Measurements from ENCODE around the gene DPP9. TPM values are rescaled to one million over a fixed set of nuclear protein-coding genes. Genes with fewer than 3 reads are reported as not detected.
A peak's percentile ranks its signal among the peaks of the same experiment; 100 is the strongest.

DPP9 gene
- total and polyA plus RNA-seq, 7 donors, result 27.6 to 90.6 (median 36.9) TPM

GRCh38 chr19:4636761-4637160, 86.9 kb downstream of the DPP9 start:
- Histone ChIP-seq H3K4me3 (peak overlapping the region in 2 of 4 donors; percentile 54 to 55), H3K9me3 (no peaks in the 10 kb centered on the region), H3K27me3 (no peaks in the 10 kb centered on the region), H3K27ac (peak overlapping the region in 3 of 4 donors; percentile 72 to 74 (median 73)), H3K36me3 (no peaks in the 10 kb centered on the region), H3K4me1 (peaks cover 0 to 46% (median 41%) of the 10 kb centered on the region in 4 donors)
- intact Hi-C loops (cut with DNase I), result loop anchor here (1.0 to 5.0 kb wide), 6 partner anchors 34 to 234 kb away; partner anchors contain the start of genes CHAF1A, DPP9, MYDGF and PLIN4
- TF ChIP-seq CTCF (IDR thresholded peaks at IDR 0.05) (no peak), POLR2A (IDR thresholded peaks at IDR 0.05) (no peak), POLR2AphosphoS5 (IDR thresholded peaks at IDR 0.05) (no peak), EP300 (IDR thresholded peaks at IDR 0.05) (no peak)
- WGBS, 2 donors, result 55 to 70% methylated on average over 8 of the region's 8 CpGs
- no peak for DNase-seq

DNA sequence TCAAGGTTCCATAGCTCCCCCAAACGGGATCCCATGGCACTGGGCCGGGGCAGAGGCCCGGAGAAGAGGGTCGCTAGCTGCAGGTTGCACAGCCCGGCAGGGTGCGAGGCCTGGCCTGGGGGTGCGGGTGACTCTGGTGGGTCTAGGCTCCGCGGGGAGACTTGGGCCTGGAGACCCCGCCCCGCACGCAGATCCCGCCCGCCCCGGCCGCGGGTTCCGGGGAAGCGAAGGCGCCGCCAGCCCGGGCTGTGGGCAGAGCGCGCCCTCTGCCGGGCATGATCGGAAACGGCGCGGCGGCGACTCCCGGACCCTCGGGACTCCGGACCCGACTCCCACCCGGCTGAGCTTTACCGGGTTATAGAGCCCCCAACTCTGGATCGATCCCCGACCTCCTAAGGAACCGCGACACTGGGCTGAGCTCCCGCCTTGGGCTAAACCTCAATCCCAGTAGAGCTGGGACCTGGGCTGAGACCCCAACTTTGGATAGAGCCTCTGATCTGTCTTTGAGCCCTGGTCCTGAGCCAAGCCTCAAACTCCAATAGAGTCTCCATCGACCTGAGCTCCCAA, 87.4 kb downstream of the DPP9 start:
- Histone ChIP-seq H3K36me3 (no peaks in the 10 kb centered on the region), H3K4me1 (peaks cover 0 to 40% (median 38%) of the 10 kb centered on the region in 4 donors), H3K4me3 (peak overlapping the region; percentile 35 to 55 (median 52)), H3K27me3 (no peaks in the 10 kb centered on the region), H3K27ac (peak overlapping the region in 3 of 4 donors; percentile 72 to 74 (median 73)), H3K9me3 (no peaks in the 10 kb centered on the region)
- intact Hi-C loops (cut with DNase I), result loop anchor here (1.0 to 5.0 kb wide), 6 partner anchors 34 to 234 kb away; partner anchors contain the start of genes CHAF1A, DPP9, MYDGF and PLIN4
- WGBS, 2 donors, result 1% methylated on average over 43 of the region's 43 CpGs
- TF ChIP-seq POLR2AphosphoS5 (IDR thresholded peaks at IDR 0.05), result peak in 1 of 4 donors; percentile 32
- peak; percentile 77 to 99 (median 86) for TF ChIP-seq CTCF (IDR thresholded peaks at IDR 0.05)
- TF ChIP-seq POLR2A (IDR thresholded peaks at IDR 0.05), result no peak
- DNase-seq, result peak; percentile 81

- Histone ChIP-seq H3K36me3 (no peaks in the 10 kb centered on the region), H3K4me3 (peak overlapping the region; percentile 35 to 55 (median 52)), H3K9me3 (no peaks in the 10 kb centered on the region), H3K27ac (peak overlapping the region in 3 of 4 donors; percentile 72 to 74 (median 73)), H3K4me1 (peaks cover 0 to 35% (median 33%) of the 10 kb centered on the region in 4 donors), H3K27me3 (no peaks in the 10 kb centered on the region)
- TF ChIP-seq CTCF (IDR thresholded peaks at IDR 0.05), result no peak
- TF ChIP-seq POLR2A (IDR thresholded peaks at IDR 0.05), result no peak
- TF ChIP-seq POLR2AphosphoS5 (IDR thresholded peaks at IDR 0.05), result no peak
- TF ChIP-seq EP300 (IDR thresholded peaks at IDR 0.05), result no peak
- no peak for DNase-seq
- intact Hi-C loops (cut with DNase I), result loop anchor here (1.0 to 5.0 kb wide), 6 partner anchors 35 to 233 kb away; partner anchors contain the start of genes CHAF1A, DPP9, MYDGF and PLIN4
- WGBS, 2 donors, result 24 to 38% methylated on average over 13 of the region's 13 CpGs
Observed at GRCh38 chr19:4635754-4636116, 87.9 kb downstream of the DPP9 start.

DNA sequence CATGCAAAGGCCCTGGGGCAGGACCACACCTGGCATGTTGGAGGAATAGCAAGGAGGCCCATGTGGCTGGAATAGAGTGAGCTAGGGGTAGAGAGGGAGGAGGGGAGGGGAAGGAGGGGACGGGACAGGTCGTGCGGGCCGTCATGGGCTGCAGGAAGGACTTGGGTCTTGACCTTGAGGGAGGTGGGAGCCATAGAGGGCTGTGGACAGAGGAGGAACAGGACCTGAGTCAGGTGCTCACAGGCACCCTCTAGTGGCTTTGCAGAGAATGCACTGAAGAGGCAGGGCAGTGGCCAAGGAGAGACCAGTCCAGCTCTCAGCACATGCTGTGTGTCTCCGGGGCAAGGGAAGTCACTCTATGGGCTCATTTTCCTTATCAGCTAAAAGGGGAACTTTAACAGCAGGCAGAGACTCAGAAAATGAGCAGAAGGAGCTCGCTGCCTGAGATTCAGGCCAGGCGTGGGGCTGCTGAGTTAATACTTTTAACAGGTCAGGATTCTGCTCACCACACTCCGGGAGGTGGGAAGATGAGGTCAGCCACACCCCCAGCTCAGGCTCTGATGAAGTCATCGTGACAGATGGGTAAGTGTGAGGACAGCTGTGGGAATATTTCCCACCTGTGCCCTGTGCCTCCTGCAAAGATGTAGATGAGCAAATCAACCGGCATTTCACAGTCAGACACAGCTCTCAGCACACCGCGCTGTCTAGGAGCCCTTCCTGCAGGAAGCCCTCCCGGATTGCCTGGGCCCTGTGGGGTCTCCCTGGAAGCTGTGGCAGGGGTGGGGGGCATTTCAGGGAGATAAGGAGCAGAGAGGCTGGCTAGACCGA, 90.3 kb downstream of the DPP9 start:
- TF ChIP-seq POLR2A (IDR thresholded peaks at IDR 0.05) (no peak), POLR2AphosphoS5 (IDR thresholded peaks at IDR 0.05) (no peak), EP300 (IDR thresholded peaks at IDR 0.05) (no peak), CTCF (IDR thresholded peaks at IDR 0.05) (peak; percentile 26 to 58 (median 44))
- Histone ChIP-seq H3K4me3 (no peak overlapping the region), H3K36me3 (no peaks in the 10 kb centered on the region), H3K27me3 (no peaks in the 10 kb centered on the region), H3K9me3 (no peaks in the 10 kb centered on the region), H3K27ac (peak overlapping the region in 2 of 4 donors; percentile 73 to 74), H3K4me1 (peaks cover 0 to 23% (median 19%) of the 10 kb centered on the region in 4 donors)
- peak; percentile 79 for DNase-seq
- WGBS, 2 donors, result 32 to 44% methylated on average over 14 of the region's 14 CpGs
- intact Hi-C loops (cut with DNase I), result no loop called here

Small RNA genes within 50 kb of the gene (small RNA-seq; reads per million reads assigned to genes)
- gene MIR7-3, result 0 reads per million in 3 donors

Other genes starting within 250 kb of the DPP9 start
- gene PLIN4, start 205.4 kb downstream of the DPP9 start, total RNA-seq, result 10 to 100 TPM; 41.3 to 71.7 (median 55.9) TPM
- gene PLIN4, start 205.4 kb downstream of the DPP9 start, polyA plus RNA-seq, result 10 to 100 TPM in 1 of 3 donors, 1 to 10 TPM in 1, under 1 TPM in 1; 0.69 to 22.3 (median 1.8) TPM
- 10 to 100 TPM in 1 of 4 donors, 1 to 10 TPM in 3; 2.5 to 10.0 (median 4.2) TPM for gene PLIN5, start 188.6 kb downstream of the DPP9 start, total RNA-seq
- gene PLIN5, start 188.6 kb downstream of the DPP9 start, polyA plus RNA-seq, result 1 to 10 TPM in 2 of 3 donors, under 1 TPM in 1; 0.69 to 3.1 (median 2.4) TPM
- gene LRG1, start 183.8 kb downstream of the DPP9 start, total RNA-seq, result 1 to 10 TPM in 1 of 4 donors, under 1 TPM in 2, not detected in 1; 0.36 to 2.3 (median 0.49) TPM
- gene LRG1, start 183.8 kb downstream of the DPP9 start, polyA plus RNA-seq, result 10 to 100 TPM in 1 of 3 donors, 1 to 10 TPM in 2; 2.4 to 21.0 (median 3.7) TPM
- 1 to 10 TPM; 1.1 to 5.7 (median 1.6) TPM for gene SEMA6B, start 164.2 kb downstream of the DPP9 start, total RNA-seq
- 10 to 100 TPM in 1 of 3 donors, 1 to 10 TPM in 1, under 1 TPM in 1; 0.60 to 16.9 (median 4.7) TPM for gene SEMA6B, start 164.2 kb downstream of the DPP9 start, polyA plus RNA-seq
- 10 to 100 TPM; 18.9 to 25.2 (median 20.0) TPM for gene TNFAIP8L1, start 84.3 kb downstream of the DPP9 start, total RNA-seq
- gene TNFAIP8L1, start 84.3 kb downstream of the DPP9 start, polyA plus RNA-seq, result 10 to 100 TPM in 1 of 3 donors, 1 to 10 TPM in 2; 3.7 to 17.1 (median 4.8) TPM
- 10 to 100 TPM; 25.7 to 37.4 (median 34.0) TPM for gene MYDGF, start 53.5 kb downstream of the DPP9 start, total RNA-seq
- 100 to 1,000 TPM in 1 of 3 donors, 10 to 100 TPM in 2; 34.2 to 200 (median 55.3) TPM for gene MYDGF, start 53.5 kb downstream of the DPP9 start, polyA plus RNA-seq
- 10 to 100 TPM; 10.2 to 12.9 (median 11.8) TPM for gene FEM1A, start 67.9 kb upstream of the DPP9 start, total RNA-seq
- 1 to 10 TPM; 3.0 to 6.9 (median 5.3) TPM for gene FEM1A, start 67.9 kb upstream of the DPP9 start, polyA plus RNA-seq
- 1 to 10 TPM; 3.9 to 5.3 (median 4.6) TPM for gene TICAM1, start 107.9 kb upstream of the DPP9 start, total RNA-seq
- 10 to 100 TPM; 17.4 to 49.0 (median 20.8) TPM for gene TICAM1, start 107.9 kb upstream of the DPP9 start, polyA plus RNA-seq
- 10 to 100 TPM; 20.3 to 34.2 (median 26.7) TPM for gene PLIN3, start 143.8 kb upstream of the DPP9 start, total RNA-seq
- 100 to 1,000 TPM; 111 to 191 (median 112) TPM for gene PLIN3, start 143.8 kb upstream of the DPP9 start, polyA plus RNA-seq
- gene ARRDC5, start 179.1 kb upstream of the DPP9 start, total RNA-seq, result 1 to 10 TPM in 1 of 4 donors, under 1 TPM in 1, not detected in 2; 0.27 to 1.1 TPM
- 1 to 10 TPM in 1 of 3 donors, under 1 TPM in 1, not detected in 1; 0.60 to 1.1 TPM for gene ARRDC5, start 179.1 kb upstream of the DPP9 start, polyA plus RNA-seq
- 1 to 10 TPM in 3 of 4 donors, under 1 TPM in 1; 0.36 to 1.7 (median 1.4) TPM for gene UHRF1, start 185.7 kb upstream of the DPP9 start, total RNA-seq
- 10 to 100 TPM in 1 of 3 donors, 1 to 10 TPM in 2; 1.2 to 10.5 (median 2.1) TPM for gene UHRF1, start 185.7 kb upstream of the DPP9 start, polyA plus RNA-seq
- gene KDM4B, start 245.3 kb upstream of the DPP9 start, total RNA-seq, result 10 to 100 TPM; 20.7 to 46.5 (median 28.8) TPM
- 10 to 100 TPM in 2 of 3 donors, 1 to 10 TPM in 1; 7.2 to 24.0 (median 11.3) TPM for gene KDM4B, start 245.3 kb upstream of the DPP9 start, polyA plus RNA-seq